ENCODE measurements around the gene MYCBP2.

MYCBP2 gene

GRCh38 chr13:77067519-77067918, 259.4 kb downstream of the MYCBP2 start:
- DNase-seq, result no peak

GRCh38 chr13:77065461-77066147, 261.3 kb downstream of the MYCBP2 start:
- DNase-seq, result no peak

GRCh38 chr13:77062097-77062496, 264.8 kb downstream of the MYCBP2 start:
- no peak for DNase-seq

GRCh38 chr13:77061362-77061761, 265.5 kb downstream of the MYCBP2 start:
- DNase-seq, result no peak

GRCh38 chr13:77056886-77057285, 270.0 kb downstream of the MYCBP2 start:
- no peak for DNase-seq

GRCh38 chr13:77056382-77056781, 270.5 kb downstream of the MYCBP2 start:
- DNase-seq, result no peak

GRCh38 chr13:77055158-77055557, 271.7 kb downstream of the MYCBP2 start:
- DNase-seq, result no peak

- no peak for DNase-seq
These were observed 273.7 kb downstream of the MYCBP2 start for GRCh38 chr13:77053192-77053591.

- no peak for DNase-seq
These were observed 278.2 kb downstream of the MYCBP2 start for GRCh38 chr13:77048681-77049080.

- no peak for DNase-seq
These were observed 279.1 kb downstream of the MYCBP2 start for GRCh38 chr13:77047649-77048343.

- no peak for DNase-seq
These were observed 284.2 kb downstream of the MYCBP2 start for GRCh38 chr13:77042566-77043177.

- no peak for DNase-seq
These were observed 286.1 kb downstream of the MYCBP2 start for GRCh38 chr13:77040835-77041234.

- DNase-seq, result no peak
These were observed 286.8 kb downstream of the MYCBP2 start for GRCh38 chr13:77040076-77040475.

GRCh38 chr13:77038907-77039480, 287.9 kb downstream of the MYCBP2 start:
- no peak for DNase-seq

GRCh38 chr13:77036279-77036678, 290.6 kb downstream of the MYCBP2 start:
- no peak for DNase-seq

- DNase-seq, result no peak
These were observed 292.0 kb downstream of the MYCBP2 start for GRCh38 chr13:77034881-77035280.

GRCh38 chr13:77033717-77034302, 293.1 kb downstream of the MYCBP2 start:
- no peak for DNase-seq

- DNase-seq, result no peak
These were observed 295.1 kb downstream of the MYCBP2 start for GRCh38 chr13:77031656-77032243.

- DNase-seq, result no peak
These were observed 297.5 kb downstream of the MYCBP2 start for GRCh38 chr13:77029436-77029835.

GRCh38 chr13:77028202-77028601, 298.7 kb downstream of the MYCBP2 start:
- no peak for DNase-seq

GRCh38 chr13:77026861-77027621, 299.9 kb downstream of the MYCBP2 start, which contains the start of gene FBXL3:
FBXL3 (minus strand) TSS chr13:77027159; CDS start chr13:77021860, 5,299 bp downstream.
- DNase-seq, result peak; percentile 91

- peak; percentile 54 for DNase-seq
These were observed 300.5 kb downstream of the MYCBP2 start for GRCh38 chr13:77026255-77026860.

All from NCI-H2171 (cell line).